Stimulated activated CD4-positive, alpha-beta T cell treated with anti-CD3 and anti-CD28 coated beads, Interleukin-1b, Interleukin-23, amount 100 ng/mL, for 4 hours (primary cell): Measurements from ENCODE around the gene TSPAN14.

Experiments
- DNase-seq, 2 donors: peaks; one replicate each; pipeline ENCODE4 v3.0.0-alpha.2; 2020; ENCODE audit warnings: low read depth in 2 of 2

TSPAN14 gene

DNA sequence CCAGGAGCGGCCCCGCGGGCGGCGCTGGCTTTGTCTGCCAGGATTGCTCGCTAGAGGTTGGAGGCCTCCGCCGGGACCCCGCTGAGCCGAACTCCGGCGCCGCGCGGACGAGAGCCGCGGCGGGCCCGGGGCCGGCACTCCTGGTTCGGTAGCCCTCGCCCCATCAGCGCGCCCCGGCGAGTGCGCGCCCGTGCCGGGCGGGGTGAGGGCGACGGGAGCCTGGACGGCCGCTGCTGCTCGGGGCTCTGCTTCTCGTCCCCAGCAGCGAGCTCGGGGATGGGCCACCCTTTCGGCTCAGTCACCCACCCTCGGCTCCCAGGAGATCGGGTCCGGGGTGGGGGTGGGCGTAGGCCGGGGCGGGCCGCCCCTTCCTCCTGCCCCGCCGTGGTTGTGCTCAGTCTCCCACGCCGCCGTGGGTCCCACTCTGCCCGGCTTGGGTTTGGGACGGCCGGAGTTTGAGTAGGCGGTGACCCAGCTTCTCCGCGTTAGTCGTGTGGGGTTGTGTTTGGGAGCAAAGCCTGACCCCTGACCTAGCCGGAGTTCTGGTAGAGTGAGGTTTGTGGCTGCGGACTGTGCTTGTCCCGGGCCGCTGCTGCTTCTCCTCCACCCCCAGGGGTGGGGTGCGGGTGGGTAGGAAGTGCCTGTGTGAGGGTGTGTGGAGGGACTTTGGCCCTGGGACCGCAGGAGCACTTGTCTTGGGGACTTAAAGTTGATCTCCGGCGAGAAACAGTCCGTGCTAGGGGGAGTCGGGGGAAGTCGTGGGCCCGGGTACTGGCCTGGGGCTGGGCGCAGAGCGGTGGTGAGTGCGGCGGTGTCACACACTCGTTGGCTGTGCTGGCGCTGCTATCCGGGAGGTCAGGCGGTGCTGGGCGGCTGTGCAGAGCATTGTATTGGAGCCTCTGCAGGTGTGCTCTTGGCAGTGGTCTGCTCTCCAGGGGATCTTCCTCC is 677 bp downstream of the TSPAN14 start:
- no peak for DNase-seq

DNA sequence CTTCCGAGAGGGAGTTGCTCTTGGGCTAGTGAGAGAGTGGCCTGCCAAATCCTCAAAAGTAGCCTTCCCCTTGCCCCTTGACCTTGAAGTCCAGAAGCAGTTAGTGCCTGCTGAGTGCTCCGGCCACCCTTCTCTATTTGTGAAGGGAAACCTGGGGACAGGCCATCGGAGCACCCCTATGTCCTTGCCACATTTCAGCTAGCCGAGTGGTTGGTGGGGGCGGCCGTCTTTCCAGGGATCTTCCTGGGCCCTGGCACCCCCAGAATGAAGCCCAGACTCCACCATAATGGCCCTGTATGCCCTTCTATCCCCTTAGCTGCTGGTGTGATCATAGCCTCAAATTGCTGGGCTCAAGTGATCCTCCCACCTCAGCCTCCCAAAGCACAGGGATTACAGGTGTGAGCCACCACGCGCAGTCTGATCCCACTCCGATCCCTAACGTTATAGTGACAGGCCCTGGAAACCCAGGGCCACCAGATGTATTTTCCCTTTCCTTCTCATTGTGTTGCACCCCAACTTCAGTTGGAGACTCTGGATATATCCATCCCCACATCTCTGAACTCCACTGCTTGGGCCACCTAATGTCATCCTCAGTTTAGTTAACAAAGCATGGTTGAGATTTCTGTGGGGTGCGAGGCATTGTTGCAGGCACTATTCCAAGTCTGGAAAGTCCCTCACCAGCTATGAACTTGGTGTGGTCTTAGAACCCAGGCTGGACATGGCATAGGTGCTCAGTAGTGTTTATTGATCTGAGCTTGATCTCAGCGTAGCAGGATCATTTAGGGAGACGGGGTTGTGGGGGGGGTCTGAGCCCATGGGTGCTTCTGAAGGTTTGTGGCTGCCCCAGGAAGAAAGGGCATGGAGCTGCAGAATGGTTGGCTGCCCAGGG is 1.6 kb downstream of the TSPAN14 start:
- DNase-seq: no peak

DNA sequence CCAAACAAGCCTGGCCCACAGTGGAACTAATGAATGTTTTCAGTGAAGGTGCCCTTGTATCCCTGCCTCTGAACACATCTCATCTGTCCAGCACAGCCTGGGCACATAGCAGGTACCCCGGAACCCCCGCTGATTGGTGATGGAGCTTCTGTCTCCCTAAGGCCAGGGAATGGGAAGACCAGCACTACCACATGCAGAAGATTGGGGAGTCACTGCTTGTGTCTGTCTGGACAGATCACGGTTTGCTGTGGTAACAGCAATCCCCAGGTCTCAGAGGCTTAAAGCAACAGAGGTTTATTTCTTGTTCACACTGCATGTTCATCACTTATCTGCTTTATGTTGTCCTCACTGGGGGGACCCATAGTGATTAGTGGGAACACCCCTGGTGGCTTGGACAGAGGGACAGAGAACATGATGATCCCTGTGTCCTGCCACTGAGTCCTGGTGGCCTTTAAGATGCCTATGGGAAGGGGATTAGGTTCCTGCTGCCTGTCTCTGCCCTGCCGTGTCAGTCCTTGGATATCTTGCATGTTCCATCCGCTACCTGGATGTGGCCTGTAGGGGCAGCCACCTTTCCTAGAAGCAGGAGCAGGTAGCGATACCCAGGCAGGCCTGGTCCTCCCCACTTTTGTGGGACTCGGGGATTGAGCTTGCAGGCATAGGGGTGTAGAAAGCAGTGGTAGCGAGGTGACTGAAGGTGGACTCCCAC is 3.6 kb downstream of the TSPAN14 start:
- DNase-seq: no peak

DNA sequence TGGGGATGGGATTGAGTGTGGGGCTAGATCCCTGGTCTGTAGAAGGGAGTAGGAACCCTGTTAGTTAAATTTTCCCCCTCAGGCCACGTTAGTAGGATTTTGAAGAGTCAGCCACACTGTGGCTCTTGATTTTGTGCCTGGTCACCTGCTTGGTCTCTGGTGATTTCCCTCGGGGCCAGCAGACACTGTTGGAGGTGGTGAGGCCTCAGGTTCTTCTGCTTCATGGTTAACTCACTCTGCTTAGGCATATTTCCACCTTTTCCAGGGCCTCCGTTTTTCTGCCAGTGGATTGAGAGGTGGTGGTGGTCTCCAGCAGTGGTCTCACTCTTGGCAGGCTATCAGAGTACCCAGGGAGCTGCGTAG is 4.1 kb downstream of the TSPAN14 start:
- no peak for DNase-seq

DNA sequence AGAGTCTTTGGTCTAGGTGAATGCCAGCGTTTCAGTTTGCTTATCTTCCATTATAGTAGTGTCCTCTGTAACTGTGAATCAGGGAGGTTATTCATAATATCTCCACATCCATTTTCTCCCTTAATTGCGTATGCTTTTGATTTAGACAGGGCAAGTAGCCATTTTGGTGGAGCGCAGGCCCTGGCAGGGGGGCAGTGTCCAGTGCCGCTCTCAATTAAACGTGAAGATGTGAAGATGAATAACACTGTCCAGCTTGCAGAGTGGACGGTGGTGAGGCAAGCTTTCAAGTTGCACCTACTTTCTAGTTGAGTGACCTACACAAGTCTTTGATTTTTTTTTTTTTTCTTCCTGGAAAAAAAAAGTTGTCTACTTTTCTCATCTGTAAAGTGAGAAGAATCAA is 4.5 kb downstream of the TSPAN14 start:
- no peak for DNase-seq

DNA sequence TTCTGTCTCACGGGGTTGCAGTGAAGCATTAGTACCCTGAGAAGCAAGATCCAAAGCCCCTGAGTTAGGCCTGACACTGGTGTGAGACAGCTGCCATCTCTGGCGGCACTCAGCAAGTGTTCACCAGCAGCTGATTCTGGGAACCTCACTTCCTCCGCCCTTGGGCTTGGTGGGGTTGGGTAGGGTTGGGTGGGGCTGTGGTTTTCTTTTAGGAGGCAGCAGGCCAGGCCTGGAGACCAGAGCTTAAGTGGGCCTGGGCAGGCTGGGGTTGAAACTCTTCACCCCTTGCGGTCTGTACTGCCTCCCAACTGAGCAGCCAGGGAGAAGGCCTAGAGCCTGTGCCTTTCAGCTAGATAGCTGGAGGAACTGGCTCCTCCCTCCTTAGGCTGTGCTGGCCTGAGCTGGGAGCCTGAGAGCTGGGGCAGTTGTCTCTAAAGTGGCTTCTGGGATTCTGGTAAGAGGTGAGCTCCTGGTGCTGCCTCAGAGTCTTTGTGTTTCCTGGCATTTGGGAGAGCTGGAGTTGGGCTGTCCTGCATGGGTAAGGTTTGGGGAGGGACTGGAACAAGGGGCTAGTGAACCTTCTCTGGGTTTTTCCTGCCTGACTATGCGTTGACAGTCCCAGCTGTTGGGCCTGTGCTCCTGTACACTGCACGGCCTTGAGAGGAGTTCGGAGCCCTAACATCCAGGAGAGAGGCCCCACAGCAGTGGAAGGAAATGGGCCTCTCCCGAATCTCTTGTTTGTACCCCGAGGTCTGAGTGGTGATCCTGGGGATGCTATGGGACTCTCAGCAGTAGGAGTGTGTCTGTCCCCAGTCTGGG is 5.1 kb downstream of the TSPAN14 start:
- DNase-seq: peak in 1 of 2 donors; percentile 50

DNA sequence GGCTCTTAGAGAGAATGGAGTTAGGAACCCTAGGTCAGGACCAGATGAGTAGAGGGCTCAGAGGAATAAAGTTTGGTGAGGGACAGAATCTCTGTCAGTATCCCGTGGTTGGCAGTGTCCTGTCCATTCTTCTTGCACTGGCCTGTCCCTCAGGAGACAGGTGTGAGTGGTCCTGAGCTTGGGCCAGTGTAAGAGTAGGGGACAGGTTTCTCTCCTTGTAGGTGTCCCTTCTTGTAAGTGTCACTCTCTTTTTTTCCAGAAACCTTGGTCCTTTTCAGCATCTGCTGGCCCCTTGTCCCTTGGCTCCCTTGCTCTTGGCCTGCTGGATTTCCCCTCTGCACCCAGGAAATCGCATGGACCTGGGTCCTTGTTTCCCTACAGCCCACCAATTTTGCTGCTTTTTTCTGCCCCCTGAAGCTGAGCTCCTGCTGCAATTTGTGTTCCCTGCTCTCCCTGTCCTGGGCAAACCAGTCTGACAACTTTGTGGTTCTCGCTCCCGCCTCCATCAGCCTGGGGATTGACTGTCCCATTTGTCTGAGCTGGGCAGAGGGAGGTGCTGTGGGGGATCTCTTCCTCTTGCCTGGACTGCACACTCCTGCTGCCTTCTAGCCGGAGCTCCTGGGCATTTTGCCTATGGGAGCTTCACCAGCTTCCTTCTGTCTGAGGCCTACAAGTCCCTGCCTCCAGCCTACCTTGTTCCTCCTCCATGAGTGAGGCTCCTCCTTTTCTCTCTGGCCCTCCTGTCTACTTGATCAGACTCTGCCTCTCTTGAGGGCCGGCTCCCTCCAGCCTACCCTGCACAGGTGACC is 6.5 kb downstream of the TSPAN14 start:
- no peak for DNase-seq

DNA sequence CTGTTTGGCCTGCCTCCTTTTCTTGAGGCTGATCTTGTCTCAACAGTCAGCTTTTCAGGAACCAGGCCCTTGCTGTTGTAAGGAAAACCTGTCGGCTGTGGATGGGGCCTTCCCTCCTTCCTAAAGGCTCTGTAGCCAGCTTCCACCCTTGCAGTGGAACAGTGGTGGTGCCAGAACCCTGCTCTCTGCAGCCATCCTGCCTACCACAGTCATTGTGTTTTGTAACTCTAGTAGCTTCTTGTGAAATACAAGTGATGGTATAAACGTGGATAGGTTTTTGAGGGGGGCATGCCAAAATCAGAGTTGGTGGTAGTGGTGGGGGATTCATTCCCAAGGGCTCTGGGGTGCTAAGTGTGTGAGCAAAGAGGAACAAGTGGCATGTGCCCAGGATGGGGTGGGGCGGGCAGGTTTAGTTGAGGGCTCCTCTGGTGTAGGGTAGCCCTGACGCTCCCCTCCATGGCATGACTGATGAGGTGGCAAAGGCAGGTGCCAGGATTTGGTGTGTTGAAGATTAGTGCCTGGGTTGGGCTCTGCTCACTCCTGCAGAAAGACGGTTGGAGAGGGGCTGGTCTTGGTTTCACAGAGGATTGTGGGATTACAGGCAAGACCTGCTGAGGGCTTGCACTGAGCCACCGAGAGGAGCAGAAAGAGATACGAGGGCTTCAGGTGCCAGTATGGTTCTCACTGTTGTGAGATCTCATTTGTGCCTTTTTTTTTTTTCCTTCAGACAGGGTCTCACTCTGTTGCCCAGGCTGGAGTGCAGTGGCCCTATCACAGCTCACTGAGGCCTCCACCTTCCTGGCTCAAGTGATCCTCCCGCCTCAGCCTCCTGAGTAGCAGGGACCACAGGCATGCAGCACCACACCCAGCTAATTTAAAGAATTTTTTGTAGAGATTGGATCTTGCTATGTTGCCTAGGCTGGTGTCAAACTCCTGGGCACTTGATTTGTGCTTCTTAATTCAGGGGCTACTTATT is 7.4 kb downstream of the TSPAN14 start:
- DNase-seq: no peak

DNA sequence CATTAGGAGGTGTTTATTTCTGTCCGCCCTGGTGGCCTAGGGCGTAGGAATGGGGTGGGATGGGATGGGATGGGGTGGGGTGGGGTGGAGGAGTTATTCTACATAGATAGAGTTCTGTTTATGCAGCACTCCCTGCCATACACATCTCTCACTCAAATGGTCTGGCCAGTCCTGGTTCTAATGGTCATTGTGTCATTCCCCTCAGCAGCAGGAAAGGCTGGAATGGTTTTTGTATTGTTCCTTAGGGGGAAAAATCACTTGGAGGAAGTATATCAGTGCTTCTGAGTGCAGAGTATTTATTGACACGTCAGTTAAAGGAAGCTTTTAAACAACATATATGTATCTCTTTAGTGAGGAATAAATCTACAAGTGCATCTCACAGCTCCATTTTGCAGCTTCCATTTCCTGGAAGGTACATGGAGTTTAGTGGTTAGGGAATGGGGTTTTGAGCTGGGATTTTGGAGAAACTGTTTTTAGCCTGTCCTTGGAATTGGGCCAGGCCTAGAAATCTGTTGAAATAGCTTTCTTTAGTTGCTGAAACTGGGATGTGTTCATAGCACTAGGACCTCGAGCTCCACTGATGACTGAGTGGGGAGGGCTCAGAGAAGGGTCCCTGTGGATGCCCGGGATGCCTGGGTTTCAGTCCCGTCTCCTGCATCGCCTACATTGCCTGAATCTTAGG is 8.3 kb downstream of the TSPAN14 start:
- DNase-seq: no peak

DNA sequence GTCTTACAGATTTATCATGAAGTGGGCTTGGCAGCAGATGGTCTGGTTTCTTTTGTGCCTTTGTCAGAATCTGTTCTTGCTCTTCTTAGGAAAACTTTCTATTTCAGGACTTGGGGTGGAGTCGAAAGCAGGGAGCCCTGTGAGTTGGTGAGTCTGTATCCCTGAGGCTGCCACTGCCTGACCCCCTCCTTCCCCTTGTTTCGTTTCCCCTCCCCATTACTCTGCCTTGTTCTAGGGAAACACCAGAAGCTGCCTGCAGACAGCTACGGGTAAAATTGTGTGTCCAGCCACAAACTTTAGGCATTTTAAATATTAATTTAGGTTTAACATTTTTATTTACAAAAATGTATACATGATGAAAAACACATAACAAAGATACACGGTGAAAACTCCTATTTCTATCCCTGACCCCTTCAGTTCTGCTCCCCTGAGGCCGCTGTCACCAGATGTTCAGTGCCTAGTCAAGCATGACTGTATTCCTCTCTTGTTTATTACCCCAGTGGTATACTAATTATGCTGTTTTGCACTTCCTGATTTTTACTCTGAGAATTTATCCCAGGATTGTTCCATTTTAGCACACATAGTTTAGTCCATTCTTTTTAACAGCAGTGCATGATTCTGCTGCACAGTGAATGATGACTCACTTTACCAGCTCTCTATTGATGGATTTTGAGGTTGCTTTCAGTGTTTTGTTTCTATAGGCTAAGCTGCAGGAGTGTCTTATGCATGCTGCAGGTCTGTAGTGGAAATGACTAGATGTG is 9.1 kb downstream of the TSPAN14 start:
- DNase-seq: no peak

DNA sequence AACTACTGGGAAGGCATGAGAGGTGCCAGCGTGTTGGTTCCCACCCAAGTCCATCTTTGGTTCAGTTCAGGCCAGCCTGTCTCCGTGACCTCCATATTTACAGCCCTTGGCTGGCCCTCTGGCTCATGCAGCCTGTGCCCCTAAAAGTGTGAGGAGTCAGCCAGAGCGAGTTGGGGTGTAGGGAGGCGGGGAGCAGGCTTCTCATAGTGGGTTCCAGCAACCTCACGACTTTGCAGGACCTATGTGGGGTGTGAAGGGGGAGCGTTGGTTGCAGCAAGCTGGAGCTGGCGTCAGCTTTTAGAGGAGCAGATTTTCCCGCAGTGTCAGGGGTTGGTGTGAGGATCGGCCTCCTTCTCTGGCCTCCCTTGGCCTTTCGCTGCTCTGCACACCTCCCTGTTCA is 9.8 kb downstream of the TSPAN14 start:
- DNase-seq: no peak

DNA sequence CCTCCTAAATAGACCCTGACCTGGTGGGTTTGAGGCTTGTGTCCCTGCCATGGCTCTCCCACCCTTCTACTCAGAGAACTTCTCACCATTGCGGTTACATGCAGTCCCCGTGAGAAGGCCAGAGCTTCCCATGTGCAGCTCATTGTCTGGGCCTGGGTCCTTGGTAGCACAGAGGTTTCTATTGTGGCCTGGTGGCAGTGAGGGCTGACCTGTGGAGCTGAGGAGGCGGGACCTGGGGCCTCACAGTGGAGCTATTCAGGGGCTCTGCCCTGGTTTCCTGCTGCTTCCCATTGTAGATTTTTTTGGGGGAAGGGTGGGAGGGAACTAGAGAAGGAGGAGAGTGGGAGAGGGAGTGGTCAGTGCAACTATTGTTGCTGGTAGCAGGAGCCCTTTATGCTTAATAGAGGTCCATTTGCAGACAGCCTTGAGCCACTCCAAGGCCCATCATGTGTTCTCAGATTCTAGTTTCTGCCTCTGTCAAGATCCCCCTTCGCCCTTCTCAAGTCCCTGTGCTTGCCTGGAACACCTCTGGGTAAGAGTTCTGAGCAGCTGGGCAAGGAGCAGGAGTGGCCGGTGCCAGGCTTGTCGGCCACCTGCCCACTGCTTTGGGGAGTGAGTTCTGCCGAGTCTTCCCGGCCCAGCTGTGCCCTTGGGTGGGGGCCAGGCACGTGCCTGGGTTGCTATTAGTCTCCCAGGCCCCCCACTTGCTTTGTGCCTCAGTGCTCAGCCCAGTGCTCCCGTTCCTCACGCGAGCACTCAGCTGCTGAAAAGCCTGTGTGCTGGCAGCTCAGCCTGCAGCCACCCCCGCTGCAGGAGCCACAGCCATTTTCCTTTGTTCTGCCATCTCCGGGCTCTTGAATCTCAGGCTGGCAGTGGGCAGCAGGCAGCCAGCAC is 10.7 kb downstream of the TSPAN14 start:
- DNase-seq: no peak

DNA sequence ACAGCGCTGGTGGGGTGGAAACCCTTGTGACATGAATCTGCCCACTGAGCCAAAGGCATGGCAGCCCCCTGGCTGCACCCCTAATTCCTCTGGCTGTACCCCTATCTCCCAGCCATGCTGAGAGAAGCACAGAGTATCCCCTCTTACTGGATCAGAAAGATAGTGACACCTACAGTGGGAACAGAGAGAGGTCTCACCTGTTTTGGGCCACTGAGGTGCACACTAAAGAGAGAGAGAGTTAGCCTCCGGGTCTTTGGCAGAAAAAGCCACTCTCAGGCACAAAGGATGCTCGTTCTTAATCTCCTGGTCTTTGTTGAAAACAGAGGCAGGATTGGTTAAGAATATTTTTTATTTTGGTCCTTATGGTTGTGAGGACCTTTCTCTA is 11.3 kb downstream of the TSPAN14 start:
- DNase-seq: no peak

DNA sequence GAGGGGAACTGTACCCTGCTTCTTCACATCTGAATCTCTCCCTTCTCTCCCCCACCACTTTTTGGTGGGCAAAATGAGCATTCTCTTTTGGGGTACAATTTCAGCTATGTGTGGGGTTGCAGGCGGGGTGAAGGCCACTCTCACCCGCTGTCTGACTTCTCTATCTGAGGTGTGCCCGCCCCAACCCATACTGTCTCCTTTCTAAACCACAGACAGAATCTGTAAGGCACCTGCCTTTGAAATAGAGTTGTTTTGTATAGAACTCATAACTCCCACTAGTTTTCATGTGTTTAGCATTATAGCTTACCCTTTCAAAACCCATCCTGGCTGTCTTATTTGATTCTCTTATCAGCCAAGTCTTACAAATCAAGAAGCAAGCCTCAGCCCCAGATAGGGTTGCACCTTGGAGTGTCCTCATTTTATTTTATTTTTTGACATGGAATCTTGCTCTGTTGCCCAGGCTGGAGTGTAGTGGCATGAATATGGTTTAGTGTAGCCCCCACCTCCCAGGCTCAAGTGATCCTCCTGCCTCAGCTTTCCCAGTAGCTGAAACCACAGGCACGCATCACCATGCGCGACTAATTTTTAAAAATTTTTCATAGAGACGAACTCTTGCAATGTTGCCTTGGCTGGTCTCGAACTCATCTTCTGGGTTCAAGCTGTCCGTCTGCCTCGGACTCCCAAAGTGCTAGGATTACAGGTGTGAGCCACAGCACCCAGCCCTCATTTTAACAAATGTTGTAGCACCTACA is 11.9 kb downstream of the TSPAN14 start:
- DNase-seq: no peak

DNA sequence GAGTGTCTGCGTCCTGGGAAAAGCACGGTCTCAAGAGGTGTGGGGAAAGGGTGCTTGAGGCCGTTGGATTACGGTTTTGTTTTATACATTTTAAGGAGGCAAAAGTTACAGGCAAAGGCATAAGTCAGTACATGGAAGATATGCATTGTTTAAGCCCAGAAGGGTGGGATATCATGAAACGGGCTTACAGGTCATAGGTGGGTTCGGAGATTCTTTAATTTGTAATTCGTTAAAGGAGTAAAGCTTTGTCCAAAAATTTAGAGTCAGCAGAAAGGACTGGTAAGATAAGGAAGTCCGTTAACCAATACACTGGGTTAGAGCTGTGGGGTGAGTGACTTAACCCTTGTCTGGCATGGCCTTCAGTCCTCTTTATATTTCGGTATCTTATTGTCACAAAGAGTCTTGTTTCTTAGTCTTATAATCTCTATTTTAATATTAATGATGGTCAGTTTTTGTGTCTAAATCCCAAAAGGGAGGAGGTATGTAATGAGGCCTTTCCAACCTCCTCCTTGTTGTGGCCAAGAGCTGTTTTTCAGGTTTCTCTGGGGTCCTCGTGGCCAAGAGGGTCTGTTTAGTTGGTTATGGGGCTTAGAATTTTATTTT is 12.7 kb downstream of the TSPAN14 start:
- no peak for DNase-seq

DNA sequence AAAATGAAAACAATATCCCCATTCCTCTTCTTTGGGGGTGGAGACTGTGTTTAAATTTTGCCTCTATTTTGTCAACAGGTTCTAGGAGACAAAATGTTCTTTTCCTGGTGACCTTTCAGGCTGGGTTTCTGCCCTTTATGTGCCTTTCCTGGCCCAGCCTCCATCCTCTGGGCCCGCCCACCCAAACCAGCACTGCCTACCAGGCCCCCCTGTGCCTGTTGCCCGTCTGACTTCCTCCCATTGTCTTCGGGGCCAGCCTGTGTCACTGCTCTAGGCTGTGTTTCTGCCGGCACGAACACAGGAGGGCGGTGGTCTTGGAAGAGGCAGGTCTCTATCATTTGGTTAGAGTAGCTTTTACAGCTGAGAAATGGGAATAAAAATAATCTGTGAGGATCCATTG is 13.9 kb downstream of the TSPAN14 start:
- no peak for DNase-seq
